Hepatocyte (in vitro differentiated cells): ENCODE data around the gene AP3S2. TPM values are rescaled to one million over a fixed set of nuclear protein-coding genes. Genes with fewer than 3 reads are reported as not detected.
"Not testable (repeated sequence)": the region's sequence is repeated elsewhere in the genome, so short reads cannot be mapped to it uniquely, and the experiment has no call there.

Experiments
- DNase-seq: peaks from one replicate; pipeline ENCODE4 v3.0.0-alpha.2; 2016; ENCODE audit warnings: low spot score
- H2AFZ ChIP-seq: fragments of 200-600 bp; sonication (generic); 2 replicates; pipeline ENCODE4 v1.6.0; 2016; ENCODE audit warnings: antibody characterized with exemption, mild to moderate bottlenecking
- H3K27ac ChIP-seq: fragments of 200-600 bp; sonication (generic); 2 replicates; pipeline ENCODE4 v1.5.1; 2016; ENCODE audit warnings: mild to moderate bottlenecking
- H3K27me3 ChIP-seq: fragments of 200-600 bp; sonication (generic); 2 replicates; pipeline ENCODE4 v1.6.1; 2016
- H3K36me3 ChIP-seq: fragments of 200-600 bp; sonication (generic); replicated peaks from 2 replicates; pipeline ENCODE4 v1.5.1; 2016; ENCODE audit warnings: low read depth; ENCODE audit not compliant: insufficient read depth
- H3K4me1 ChIP-seq: fragments of 200-600 bp; sonication (generic); 2 replicates; pipeline ENCODE4 v1.5.1; 2016; ENCODE audit warnings: mild to moderate bottlenecking, moderate library complexity; ENCODE audit not compliant: insufficient read depth
- H3K4me2 ChIP-seq: fragments of 200-600 bp; sonication (generic); 2 replicates; pipeline ENCODE4 v1.6.0; 2016
- H3K4me3 ChIP-seq: fragments of 200-600 bp; sonication (generic); 2 replicates; pipeline ENCODE4 v1.5.1; 2016; ENCODE audit warnings: mild to moderate bottlenecking
- H3K79me2 ChIP-seq: fragments of 200-600 bp; sonication (generic); 2 replicates; pipeline ENCODE4 v1.6.0; 2017; ENCODE audit warnings: mild to moderate bottlenecking
- H3K9me2 ChIP-seq: fragments of 200-600 bp; sonication (generic); replicated peaks from 2 replicates; pipeline ENCODE4 v1.6.0; 2017; ENCODE audit warnings: mild to moderate bottlenecking; ENCODE audit not compliant: insufficient read depth
- H3K9me3 ChIP-seq: fragments of 200-600 bp; sonication (generic); 2 replicates; pipeline ENCODE4 v1.5.1; 2016; ENCODE audit warnings: low read depth, mild to moderate bottlenecking
- H4K20me1 ChIP-seq: fragments of 200-600 bp; sonication (generic); 2 replicates; pipeline ENCODE4 v1.6.0; 2016; ENCODE audit warnings: mild to moderate bottlenecking; ENCODE audit not compliant: insufficient read depth, poor library complexity, severe bottlenecking
- EZH2 ChIP-seq: fragments of 200-600 bp; sonication (generic); IDR thresholded peaks from 2 replicates; pipeline ENCODE4 v1.6.1; 2016; ENCODE audit warnings: antibody characterized with exemption, mild to moderate bottlenecking, borderline replicate concordance
- EZH2phosphoT487 ChIP-seq: fragments of 200-600 bp; sonication (generic); IDR thresholded peaks from one replicate; pipeline ENCODE4 v1.6.1; 2018; ENCODE audit warnings: antibody characterized with exemption, mild to moderate bottlenecking, low read depth, moderate library complexity; ENCODE audit not compliant: unreplicated experiment, severe bottlenecking
- WGBS: methylation state at CpG from one replicate; pipeline ENCODE4 v1.1.6; 2016; ENCODE audit warnings: low lambda C conversion rate; ENCODE audit errors: missing lambda C conversion rate; 5-methylcytosine and 5-hydroxymethylcytosine counted together
- polyA plus RNA-seq: library from polyadenylated mRNA; unstranded; fragments of >200 nt; fragmentation: Nextera tagmentation; extraction: Ambion mirVana; gene quantifications from 2 replicates; pipeline ENCODE4 v1.2.1, GENCODE V29; 2016
- total RNA-seq: library from RNA; depleted of rRNA; stranded (reverse); fragments of >200 nt; gene quantifications from 2 replicates; pipeline ENCODE4 v1.2.3, GENCODE V29; 2014
- TF ChIP-seq, protein P1 (sequence below): fragments of 200-600 bp; sonication (generic); IDR thresholded peaks from 2 replicates; pipeline ENCODE4 v1.5.1; 2016; ENCODE audit warnings: antibody characterized with exemption, mild to moderate bottlenecking; ENCODE audit not compliant: poor library complexity

The AP3S2 gene
- total and polyA plus RNA-seq, 2 experiments from 2014 or later = 14.2 to 61.2 TPM

DNA sequence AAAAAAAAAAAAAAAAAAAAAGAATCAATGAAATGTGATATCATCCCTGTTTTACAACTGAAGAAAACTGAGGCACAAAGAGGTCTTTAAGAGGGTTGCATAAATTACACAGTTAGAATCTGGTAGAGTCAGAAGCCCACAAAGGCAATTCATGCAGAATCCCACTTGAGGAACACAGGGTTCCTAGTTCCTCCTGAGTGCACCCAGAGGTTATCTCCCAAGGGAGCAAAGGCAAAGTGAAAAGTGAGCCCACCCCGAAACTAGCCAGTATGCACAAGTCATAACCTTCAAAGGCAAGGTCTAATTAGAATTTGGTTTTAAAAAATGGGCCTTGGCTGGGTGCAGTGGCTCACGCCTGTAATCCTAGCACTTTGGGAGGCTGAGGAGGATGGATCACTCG lies 37.8 kb downstream of the AP3S2 start:
- no peak overlapping the region for H2AFZ ChIP-seq
- WGBS = 96% methylated on average over 3 of the region's 3 CpGs
- H3K9me2 ChIP-seq = no peaks in the 10 kb centered on the region
- no peaks in the 10 kb centered on the region for H3K79me2 ChIP-seq
- H3K4me3 ChIP-seq = no peak overlapping the region
- TF ChIP-seq EZH2phosphoT487 (no peak), EZH2 (no peak)
- TF ChIP-seq, protein P1, sequence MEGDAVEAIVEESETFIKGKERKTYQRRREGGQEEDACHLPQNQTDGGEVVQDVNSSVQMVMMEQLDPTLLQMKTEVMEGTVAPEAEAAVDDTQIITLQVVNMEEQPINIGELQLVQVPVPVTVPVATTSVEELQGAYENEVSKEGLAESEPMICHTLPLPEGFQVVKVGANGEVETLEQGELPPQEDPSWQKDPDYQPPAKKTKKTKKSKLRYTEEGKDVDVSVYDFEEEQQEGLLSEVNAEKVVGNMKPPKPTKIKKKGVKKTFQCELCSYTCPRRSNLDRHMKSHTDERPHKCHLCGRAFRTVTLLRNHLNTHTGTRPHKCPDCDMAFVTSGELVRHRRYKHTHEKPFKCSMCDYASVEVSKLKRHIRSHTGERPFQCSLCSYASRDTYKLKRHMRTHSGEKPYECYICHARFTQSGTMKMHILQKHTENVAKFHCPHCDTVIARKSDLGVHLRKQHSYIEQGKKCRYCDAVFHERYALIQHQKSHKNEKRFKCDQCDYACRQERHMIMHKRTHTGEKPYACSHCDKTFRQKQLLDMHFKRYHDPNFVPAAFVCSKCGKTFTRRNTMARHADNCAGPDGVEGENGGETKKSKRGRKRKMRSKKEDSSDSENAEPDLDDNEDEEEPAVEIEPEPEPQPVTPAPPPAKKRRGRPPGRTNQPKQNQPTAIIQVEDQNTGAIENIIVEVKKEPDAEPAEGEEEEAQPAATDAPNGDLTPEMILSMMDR = no peak
- no peak overlapping the region for H3K4me2 ChIP-seq
- H3K4me1 ChIP-seq = peaks cover 20% of the 10 kb centered on the region
- H3K27ac ChIP-seq = peak overlapping the region; percentile 71
- no peaks in the 10 kb centered on the region for H3K9me3 ChIP-seq
- H4K20me1 ChIP-seq = no peaks in the 10 kb centered on the region
- no peak for DNase-seq
- H3K27me3 ChIP-seq = no peaks in the 10 kb centered on the region
- no peaks in the 10 kb centered on the region for H3K36me3 ChIP-seq

DNA sequence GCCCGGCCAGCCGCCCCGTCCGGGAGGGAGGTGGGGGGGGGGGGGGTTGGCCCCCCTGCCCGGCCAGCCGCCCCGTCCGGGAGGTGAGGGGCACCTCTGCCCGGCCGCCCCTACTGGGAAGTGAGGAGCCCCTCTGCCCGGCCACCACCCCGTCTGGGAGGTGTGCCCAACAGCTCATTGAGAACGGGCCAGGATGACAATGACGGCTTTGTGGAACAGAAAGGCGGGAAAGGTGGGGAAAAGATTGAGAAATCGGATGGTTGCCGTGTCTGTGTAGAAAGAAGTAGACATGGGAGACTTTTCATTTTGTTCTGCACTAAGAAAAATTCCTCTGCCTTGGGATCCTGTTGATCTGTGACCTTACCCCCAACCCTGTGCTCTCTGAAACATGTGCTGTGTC lies 38.9 kb downstream of the AP3S2 start:
- H3K4me1 ChIP-seq = peaks cover 11% of the 10 kb centered on the region
- 87% methylated on average over 7 of the region's 17 CpGs for WGBS

DNA sequence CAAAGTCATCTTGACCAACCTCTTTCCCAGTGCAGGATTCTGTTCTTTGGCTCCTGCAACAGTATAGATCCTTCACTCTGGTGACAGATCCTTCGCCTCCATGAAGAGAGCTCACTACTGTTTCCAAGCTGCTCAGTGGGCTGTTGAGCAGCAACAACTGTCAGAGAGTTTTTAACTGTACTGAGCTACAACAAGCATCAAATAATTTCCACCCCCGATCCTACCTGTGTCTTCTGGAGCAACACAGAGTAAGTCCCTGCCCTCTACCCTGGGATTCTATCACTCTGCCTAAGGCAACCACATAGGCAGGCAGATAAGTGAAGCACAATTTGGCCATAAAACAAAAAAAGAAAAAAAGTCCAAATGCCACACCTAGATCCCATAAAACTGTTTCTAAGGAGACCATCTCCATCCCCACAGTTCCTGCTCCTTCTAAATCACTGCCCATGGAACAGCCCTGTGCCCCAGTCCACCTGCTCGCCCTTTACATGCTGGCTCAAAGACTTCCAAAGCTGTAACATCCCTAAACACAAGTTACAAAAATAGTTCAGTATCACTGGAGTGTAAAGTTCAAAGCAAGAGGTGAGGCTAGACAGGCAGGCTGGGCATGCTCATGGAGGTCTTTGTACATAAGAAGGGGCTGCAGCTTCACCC lies 41.3 kb downstream of the AP3S2 start:
- peaks cover 2% of the 10 kb centered on the region for H3K79me2 ChIP-seq
- H4K20me1 ChIP-seq = no peaks in the 10 kb centered on the region
- WGBS = 89% methylated on average over 3 of the region's 3 CpGs
- H3K9me2 ChIP-seq = no peaks in the 10 kb centered on the region
- no peak for TF ChIP-seq EZH2
- TF ChIP-seq, protein P1 = no peak
- TF ChIP-seq EZH2phosphoT487 = no peak
- no peak for DNase-seq
- peak overlapping the region; percentile 76 for H3K27ac ChIP-seq
- no peaks in the 10 kb centered on the region for H3K36me3 ChIP-seq
- H3K4me2 ChIP-seq = peak overlapping the region; percentile 20
- H3K27me3 ChIP-seq = no peaks in the 10 kb centered on the region
- H3K9me3 ChIP-seq = no peaks in the 10 kb centered on the region
- no peak overlapping the region for H2AFZ ChIP-seq
- H3K4me1 ChIP-seq = peaks cover 11% of the 10 kb centered on the region
- no peak overlapping the region for H3K4me3 ChIP-seq

More for the DNA sequence above, 38.9 kb downstream of the AP3S2 start:
- H3K4me3 ChIP-seq, H3K9me2 ChIP-seq, H4K20me1 ChIP-seq, H3K36me3 ChIP-seq, H3K27me3 ChIP-seq, H3K4me2 ChIP-seq, H2AFZ ChIP-seq, H3K9me3 ChIP-seq, H3K79me2 ChIP-seq, DNase-seq, H3K27ac ChIP-seq: not testable (repeated sequence)

DNA sequence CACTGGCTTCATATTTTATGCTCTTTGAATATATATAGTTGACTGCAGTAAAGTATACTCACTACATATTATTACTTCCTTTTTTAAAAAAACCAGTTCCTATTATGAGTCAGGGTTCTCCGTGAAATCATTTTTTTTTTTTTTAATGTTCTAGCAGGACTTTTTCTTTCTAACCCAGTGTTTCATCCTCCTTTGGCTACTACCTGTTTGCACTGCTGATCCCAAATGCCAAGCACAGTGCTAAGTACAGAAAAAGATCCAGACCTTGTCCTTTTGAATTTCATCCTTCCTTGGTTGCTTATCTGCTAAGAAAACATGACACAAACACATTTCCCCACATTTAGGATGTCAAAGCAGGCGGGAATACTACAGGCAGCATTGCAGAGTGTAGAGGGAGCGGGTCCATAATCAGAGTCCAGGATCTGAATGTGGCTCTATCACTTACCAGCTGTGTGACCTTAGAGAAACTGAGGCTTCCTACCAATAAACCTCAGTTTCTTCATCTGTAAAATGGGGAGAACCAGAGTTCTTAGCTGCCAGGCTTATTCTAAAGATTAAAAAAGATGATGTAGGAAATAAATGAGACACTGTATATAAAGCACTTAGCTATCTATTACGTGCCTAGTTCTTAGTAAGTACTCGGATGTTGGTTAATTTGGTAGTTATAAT lies 42.0 kb downstream of the AP3S2 start:
- Histone ChIP-seq H3K4me3 (no peak overlapping the region), H2AFZ (no peak overlapping the region), H3K9me2 (no peaks in the 10 kb centered on the region), H3K36me3 (no peaks in the 10 kb centered on the region), H3K27ac (peak overlapping the region; percentile 76), H4K20me1 (no peaks in the 10 kb centered on the region), H3K27me3 (no peaks in the 10 kb centered on the region), H3K4me2 (peak overlapping the region; percentile 20), H3K9me3 (no peaks in the 10 kb centered on the region), H3K79me2 (peaks cover 2% of the 10 kb centered on the region), H3K4me1 (peaks cover 9% of the 10 kb centered on the region)
- DNase-seq = no peak
- 80% methylated on average over 5 of the region's 5 CpGs for WGBS
- TF ChIP-seq, protein P1 = no peak
- TF ChIP-seq EZH2phosphoT487 = no peak
